GM21717 (cell line): ENCODE measurements around the gene PEPD.

ENCODE experiments used
- ATAC-seq: cut with Tn5 transposase; IDR thresholded peaks from one replicate; pipeline ENCODE4 v1.9.1; 2021; ENCODE audit warnings: mild to moderate bottlenecking, moderate library complexity; ENCODE audit not compliant: unreplicated experiment

PEPD gene

DNA sequence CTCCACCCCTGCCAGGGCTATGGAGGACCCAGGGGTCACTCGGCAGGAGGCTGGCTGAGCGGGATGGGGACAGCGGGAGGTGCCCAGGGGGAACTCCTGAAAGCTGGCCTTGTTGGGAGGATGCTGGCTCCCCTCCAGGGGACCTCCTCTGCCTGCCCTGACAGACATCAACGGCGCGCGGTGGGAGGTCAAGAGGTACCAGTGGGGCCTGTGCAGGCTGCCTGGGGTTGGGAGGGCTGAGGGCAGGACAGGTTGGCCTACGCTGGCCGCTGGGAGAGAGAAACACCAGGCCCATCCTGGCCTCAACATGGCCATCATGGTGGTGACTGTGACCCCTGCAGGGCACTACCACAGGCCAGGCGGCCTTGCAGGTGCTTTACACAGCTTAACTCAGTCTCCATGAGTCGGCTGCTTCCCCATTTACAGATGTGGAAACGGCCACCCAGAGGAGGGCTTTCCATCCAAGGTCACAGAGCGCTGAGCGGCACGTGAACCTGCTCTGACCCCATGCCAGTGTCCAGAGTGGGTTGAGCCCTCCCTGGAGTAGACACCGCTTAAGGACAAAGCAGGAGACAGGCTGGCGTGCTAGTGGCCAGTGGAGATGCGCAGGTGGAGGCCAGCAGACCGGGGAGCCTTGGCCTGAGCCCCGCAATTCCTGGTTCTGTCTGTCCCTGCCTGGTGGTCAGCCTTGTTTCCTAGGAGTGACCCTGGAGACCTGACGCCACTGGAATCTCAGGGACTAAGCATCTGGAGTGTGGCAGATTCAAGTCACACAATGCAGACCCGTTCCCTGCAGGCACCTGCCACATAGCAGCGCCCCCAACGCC, 120.5 kb downstream of the PEPD start:
- no peak for ATAC-seq

DNA sequence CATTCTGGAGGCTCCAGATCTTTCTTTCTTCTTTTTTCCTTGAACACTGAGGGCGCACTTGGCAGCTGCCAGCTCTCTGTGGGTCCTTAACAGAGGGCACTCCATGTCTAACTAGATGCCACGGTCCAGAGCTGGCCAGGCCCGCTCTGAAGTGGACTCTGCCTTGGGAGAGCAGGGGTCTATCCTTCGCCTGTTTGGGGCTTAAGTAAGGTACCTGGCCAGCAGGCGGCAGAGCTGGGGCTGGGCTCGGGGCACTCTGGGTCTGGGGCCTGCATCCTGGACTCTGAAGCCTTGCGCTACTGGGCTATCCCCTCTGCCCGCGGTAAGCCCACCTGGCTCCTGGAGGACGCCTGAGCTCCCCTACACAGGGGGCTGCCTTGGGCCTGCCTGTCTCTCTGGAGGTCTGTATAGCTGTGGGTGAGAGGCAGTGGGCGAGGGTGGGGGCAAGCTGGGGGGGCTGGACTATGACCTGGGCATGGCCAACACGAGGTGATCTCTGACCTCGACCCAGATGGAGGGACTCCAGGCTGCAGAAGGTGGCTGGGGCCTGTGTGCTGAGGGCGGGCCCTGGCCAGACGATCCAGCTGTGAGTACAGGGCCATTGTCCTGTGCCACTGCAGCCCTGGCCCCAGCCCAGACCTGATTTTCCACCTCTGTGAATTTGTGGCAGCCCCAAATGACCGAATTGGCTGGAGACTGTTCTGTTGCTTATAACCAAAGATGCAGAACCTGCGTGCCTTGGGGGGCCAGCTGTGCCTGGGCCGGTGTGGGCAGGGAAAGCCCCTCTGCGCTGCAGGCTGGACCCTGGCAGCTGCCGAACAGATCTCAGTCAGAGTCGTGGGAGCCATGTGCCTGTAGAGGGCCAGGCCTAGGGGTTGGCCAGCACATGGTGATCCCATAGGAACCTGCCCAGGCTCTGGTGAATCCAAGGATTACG, 121.6 kb downstream of the PEPD start:
- ATAC-seq, result no peak

- ATAC-seq, result no peak
Observed at GRCh38 chr19:33399081-33399744, 122.4 kb downstream of the PEPD start.

DNA sequence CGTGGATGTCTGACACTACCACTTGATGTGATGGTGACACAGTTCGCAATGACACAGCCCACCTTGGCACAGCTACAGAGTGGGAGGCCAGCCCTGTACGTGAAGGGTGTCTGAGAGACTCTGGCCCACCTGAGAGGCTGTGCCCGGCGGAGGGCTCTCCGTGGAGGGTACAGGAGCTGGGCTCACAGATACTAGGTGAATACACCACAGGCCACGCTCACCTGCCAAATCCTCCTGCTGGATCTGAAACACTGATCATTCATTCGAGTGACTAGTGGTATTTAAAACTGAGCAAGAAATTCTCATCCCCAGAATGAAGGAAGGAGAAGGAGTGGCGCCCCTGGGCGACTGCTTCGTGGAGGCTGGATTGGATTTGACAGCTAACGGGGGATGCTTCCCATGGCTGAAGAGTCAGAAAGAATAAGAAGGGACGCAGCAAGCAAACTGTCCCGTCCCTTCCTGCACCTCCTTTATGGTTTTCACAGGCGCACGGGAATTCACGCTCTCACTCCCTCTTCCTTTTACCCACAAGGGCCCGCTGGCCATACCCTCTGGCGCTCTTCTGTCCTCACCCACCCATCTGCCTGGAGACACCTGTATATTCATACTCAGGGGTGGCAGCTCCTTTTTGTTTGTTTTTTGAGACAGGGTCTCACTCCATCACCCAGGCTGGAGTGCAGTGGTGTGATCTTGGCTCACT, 123.1 kb downstream of the PEPD start:
- ATAC-seq, result no peak

DNA sequence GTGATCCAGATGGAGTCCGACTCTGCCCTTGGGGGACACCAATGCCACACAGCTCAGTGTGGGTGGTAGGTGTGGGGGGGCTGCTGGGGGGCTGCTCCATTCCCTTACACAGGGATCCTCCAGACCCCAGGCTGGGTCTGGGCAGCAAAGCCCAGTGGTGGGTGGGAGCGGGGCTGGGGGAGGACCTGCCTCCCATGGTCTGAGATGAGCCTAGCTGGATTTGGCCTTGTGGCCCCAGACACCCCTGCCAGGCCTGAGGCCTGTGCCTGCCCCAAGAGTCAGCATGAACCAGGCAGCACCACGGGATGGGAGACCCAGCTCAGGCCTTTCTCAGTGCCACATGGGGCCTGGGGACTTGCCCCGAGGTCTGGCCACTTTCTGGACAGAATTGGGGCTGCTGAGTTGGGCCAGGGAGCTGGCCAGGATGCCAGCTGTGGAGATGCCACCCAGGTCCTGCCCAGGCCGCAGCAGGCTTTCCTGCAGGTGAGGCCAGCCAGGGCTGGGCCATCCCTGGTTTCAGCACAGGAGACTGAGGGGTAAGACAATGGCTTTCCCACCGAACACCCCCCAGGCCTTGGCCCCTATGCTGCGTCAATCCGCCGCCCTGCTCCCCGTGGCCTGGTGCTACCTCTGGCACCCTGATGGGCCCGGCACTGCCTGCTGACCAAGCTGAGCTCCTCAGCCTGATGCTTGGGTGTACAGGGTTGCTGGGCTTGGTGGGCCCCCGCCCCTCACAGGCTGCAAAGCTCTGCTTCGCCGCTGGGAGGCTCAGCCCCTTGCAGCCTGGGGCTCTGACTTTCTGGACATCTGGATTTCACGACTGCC, 123.8 kb downstream of the PEPD start:
- no peak for ATAC-seq

DNA sequence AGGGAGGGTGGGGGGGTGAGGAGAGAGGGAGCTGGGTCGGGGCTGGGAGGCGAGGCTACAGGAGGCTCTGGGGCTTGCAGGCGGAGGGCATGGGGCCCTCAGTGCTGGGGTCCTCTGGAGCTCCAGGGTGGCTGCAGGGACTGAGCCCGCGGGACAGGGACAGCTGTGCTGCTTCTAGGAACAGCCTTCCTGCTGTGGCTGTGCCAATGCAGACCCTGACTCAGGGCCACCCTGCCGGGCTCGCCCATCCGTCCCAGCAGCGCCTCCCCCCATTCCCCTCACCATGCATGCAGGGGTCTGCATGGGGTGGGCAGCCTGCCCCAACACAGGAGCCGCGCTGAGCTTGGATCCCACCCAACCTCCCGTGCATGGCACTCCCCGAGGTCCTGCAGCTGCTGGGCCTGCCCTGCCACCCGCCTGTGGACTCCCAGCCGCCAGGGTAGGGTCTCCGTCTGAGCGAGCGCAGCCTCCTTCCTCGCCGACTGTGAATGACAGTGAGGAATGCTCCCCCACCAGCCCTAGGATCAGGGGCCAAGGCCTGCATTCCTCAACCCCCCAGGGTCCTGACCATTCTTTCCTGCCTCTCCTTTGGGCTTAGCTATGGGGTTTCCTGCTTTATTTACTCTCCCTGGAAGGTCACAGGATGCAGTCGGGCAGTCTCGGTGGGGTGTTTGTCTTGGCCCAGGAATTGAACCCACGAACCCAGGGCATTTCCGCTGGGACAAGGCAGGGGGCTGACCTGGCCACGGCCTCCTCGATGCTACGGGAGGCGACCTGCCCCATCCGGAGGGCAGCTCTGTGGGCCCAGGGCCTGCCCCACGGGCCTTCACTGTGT, 124.7 kb downstream of the PEPD start:
- ATAC-seq, result no peak

GRCh38 chr19:33395561-33396550, 125.7 kb downstream of the PEPD start:
- no peak for ATAC-seq

DNA sequence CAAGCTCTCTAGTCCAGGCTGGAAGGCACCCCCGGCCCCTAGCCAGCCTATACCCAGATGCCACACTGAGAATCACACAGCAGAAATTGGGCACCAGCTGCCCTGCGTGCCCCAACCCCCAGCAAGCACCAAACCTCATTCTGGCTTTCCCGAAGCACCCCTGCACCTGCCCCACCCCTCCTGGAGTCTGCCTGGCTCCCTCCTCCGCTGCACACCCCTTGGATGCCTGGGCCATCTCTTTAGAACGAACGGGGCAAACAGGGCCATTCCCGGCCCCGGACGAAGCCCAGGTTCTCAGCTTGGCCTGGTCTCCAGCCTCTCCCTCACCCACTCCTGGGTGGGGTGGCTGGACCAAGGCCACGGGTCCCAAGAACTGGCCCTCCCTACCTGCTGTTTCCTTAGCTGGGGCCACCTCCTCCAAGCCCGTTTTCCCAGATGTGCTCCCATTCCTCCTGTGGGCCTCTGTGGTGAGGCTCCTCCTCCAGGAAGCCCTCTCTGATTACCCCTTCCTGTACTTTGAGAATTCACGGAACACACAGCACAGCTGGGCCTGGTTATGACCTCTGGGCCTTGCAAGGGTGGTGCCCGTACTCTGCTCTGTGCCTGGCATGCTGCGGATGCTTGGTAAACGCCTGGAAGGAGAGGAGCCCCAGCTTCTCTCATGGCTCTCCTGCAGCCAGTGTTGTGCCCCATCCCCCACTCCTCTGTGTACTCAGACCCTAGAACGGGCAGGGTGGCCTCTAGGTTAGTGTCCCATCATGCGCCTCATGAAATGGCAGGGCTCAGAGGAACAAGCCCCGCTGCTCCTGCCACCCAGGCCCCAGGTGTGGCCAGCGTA, 126.6 kb downstream of the PEPD start:
- no peak for ATAC-seq

GRCh38 chr19:33394006-33394722, 127.4 kb downstream of the PEPD start:
- ATAC-seq, result no peak

DNA sequence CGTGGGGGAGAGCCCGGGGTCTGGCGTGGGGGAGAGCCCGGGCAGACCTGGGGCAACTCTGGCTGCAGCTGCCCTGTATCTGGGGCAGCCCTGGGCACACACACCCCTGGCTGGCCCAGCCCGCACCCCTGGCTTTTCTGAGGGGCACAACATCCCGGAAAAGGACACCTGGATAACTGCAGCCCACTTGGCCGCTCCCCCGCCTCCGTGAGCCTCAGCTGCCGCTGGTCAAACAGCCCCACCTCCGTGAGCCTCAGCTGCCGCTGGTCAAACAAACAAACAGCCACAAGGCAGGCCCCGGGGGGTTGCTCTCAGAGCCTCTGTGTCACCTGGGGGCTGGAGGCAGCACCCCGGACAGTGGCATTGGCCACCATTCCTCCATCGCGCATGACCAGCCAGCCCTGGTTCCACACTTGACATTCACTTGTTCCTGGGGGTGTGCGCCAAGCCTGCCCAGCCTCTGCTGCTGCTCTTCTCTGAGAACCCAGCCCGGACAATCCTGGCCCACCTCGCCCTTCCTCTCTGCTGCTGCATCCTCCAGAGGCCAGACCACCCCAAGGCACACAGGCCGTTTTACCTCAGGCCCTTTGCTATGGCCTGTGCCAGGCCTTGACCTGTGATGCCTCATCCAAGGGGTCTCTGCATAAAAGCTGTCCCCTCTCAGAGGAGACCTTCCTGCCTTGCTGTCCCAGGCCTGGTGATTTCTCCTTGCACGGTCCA, 128.1 kb downstream of the PEPD start:
- ATAC-seq, result no peak

DNA sequence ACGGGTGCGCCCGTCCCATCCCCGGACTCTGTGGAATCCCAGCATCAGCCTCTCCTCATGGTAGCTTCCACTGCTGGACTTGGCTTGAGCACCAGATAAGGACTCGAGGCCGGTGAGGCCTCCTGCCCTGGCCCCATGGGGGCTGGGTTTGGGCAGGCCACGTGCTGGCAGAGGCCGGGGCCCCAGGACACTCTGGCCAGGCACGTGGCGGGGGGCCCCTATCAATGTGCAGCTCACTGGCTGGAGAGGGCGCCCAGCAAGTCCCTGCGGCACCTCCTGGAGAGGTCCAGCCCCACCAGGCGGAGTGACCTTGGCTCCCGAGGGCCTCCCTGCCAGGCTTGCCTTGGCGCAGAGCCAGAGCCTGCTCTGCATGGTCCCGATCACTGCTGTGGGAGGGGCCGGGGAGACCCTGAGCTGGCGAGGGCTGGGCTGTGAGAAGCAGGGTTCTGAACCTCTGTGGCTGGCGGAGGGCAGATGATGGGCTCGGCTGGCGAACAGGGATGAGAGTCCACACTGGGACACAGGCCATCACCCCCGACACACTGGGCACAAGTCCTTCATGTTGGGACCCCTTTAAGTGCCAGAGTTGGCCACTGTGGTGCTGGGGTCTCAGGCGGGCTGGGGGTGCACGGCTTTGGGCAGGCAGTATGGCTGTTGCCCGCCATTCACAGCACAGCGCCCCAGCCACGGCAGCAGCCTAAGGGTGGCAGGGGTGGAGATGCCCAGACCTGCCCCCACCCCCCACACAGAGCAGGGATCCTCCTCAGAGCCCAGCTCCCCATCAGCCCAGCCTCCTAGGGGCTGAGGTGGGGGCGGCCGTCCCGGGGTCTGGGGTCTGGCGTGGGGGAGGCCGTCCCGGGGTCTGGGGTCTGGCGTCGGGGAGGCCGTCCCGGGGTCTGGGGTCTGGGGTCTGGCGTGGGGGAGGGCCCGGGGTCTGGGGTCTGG, 129.0 kb downstream of the PEPD start:
- no peak for ATAC-seq

DNA sequence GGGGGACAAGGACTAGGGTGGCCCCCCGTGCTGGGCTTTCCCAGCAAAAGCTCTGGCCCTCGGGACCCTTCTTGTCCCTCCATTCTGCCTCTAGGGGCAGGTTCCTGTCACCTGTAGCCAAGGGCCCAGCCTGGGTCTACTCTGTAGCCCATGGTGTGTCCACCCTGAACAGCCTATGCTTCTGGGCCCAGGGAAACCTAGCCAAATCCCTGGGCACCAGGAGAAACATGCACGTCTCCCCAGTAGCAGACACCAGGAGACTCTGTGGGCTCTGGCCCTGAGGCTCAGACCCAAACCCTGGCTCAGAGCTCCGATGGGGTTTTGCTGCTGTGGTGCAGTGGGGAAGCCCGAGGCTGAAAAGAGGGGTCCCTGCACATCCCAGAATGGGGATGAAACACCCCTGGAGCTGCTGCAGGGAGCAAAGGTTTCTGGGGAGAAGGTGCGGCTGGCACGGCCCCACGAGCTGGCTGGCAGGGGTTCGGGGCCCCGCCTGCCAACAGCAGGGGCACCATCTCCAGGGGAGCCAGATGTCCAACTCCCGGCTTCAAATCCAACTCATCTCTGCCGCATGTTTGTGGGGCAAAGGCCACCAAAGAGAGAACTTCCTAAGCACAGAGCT, 129.9 kb downstream of the PEPD start:
- ATAC-seq, result no peak

DNA sequence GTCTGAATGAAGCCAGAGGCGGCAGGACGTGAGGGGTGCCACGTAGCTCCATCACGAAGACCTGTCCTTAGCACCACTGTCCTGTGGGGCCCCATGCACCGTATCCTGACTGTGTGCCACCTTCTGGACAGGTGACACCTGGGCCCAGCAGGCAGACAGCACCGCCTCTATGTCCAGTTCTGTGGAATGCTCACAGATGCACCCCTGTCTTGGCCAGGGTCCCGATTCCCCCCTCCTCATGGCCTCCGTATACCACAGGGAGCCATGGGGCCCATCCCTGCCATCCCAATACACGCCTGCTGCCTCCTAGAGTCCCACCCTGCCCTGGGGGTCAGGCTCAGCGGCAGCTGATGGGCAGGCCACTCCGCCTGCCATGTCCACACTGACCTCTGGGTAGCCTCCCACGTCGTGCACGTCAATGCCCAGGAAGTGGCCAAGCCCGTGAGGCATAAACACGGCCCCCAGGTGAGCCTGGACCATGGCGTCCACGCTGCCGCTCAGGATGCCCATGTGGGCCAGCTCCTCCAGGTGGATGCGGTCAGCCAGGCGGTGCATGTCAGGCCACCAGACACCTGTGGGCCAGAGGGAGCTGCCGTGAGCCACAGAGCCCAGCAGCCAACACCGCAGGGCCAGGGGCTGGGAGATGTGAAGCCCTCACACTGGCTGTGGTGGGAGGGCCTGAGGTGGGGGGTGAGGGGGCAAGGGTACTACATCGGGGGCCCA, 130.5 kb downstream of the PEPD start:
- ATAC-seq, result no peak
